HL-60/S4 treated with phorbol 12-myristate 13-acetate at 8.2 ng/mL for 4 days and 3 days (cell line): ENCODE results near the gene ZSWIM7.

Experiments
- in situ Hi-C: fragments of 300-500 bp; cut with MboI; formaldehyde crosslinking; loops from 2 replicates; pipeline ENCODE4 v1.15.0; 2022; ENCODE audit warnings: low sequenced_read_pairs

The ZSWIM7 gene

DNA sequence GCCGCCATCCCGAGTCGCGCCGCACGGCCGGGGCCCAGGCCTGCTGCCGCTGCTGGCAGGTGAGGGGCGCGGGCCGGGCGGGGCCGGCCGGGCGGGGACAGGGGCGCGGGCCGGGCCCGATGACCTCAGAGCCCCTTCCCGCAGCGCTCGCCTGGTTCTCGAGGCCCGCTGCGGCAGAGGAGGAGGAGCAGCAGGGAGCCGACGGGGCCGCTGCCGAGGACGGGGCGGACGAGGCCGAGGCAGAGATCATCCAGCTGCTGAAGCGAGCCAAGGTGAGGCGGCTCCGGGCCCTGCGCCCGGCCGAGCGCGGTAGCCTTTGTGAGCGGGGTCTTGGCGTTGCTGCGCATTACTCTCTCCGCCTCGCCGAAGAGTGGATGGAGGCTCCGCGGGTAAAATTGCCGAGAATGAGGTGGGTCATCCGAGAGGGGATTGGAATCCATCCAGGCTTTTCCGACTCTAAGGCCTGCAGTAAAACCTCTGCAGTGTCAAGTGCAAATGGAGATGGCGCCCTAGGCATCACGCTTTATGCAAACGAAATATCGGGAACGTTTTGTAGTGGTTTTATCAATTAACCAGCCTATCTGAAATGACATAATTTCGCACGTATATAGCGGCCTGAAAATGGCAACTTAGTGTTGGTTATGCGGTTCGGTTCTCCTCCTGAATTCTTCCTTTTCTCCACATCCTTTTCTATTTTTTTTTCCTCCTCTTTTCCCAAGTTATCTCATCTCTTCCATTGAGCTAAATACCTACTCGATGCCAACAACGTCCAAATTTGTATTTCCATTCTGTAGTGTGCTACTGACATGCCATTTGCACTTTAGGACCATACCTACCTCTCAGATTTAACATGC lies 697 bp upstream of the ZSWIM7 start:
- in situ Hi-C loops: loop anchor here (25.0 kb wide), 1 partner anchor 138 kb away; no protein-coding TSS in a partner anchor

DNA sequence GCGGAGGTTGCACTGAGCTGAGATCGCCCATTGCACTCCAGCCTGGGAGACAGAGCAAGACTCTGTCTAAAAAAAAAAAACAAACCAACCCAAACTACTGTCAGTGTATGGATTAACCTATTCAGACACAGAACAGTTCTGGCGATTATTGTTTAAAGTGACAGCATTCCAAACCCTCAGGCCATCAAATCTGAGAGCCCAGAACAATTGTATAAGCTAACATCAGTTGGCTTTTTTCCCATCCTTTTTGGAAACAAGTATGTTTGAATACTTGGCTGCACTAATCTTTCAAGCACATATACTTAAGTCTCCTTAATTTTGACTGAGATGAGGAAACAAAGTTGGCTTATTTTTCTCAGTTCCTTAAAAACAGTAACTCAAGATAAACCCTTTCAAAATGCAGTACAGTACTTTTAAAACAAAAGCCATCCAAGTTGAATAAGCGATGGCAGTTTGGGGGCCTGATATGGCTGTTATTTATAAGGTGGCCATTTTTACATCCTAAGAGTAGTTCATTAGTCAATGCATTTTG lies 1.4 kb downstream of the ZSWIM7 start:
- in situ Hi-C loops: loop anchor here (25.0 kb wide), 1 partner anchor 136 kb away; no protein-coding TSS in a partner anchor

DNA sequence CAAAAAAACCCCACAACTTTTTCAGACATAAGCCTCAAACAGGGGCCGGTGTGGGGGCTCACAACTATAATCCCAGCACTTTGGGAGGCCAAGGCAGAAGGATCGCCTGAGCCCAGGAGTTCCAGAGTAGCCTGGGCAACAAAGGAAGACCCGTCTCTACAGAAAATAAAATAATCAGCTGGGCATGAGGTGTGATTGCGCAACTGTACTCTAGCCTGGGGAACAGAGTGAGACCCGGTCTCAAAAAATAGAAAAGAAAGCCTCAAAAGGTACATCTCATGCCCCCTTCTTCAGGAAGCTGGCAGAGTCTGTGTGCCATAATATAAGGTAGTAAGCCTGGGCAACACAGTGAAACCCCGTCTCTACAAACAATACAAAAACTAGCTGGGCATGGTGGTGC lies 3.2 kb downstream of the ZSWIM7 start:
- in situ Hi-C loops: loop anchor here (25.0 kb wide), 1 partner anchor 134 kb away; no protein-coding TSS in a partner anchor

DNA sequence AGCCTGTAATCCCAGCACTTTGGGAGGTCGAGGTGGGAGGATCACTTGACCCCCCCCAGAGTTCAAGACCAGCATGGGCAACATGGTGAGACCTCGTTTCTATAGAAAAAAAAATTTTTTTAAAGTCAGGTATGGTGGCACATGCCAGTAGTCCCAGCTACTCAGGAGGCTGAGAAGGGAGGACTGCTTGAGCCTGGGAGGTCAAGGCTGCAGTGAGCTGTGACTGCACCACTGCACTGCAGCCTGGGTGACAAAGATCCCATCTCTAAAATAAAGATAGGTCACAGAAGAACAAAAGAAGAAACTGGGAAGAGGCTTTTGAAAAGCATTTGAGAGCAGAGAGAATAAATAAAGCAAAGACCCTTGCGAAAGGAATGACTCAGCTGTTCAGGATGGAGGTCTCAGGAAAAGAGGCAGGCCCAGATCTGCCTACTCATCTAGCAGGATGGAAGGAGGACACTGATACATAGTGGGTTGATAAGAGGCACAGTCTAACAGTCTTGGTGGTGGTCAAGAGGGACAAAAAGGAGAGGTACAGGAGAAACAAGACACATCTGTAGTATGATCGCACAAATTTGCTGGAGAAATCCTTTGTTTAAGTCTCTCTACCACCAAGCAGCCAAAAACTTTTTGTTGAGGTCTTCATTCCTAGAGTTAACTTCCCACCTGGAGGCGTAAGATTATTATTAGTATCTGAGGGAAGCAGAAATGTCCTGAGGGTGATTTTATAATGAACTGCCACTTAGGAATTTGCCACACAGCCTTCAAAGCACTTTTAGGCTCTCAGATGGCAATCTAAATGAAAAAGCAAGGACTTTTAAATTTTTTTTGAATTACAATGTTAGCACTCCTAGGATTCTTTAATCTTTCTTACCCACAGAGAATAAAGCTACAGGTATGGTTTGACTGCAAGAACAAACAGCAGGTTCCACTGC lies 17.6 kb downstream of the ZSWIM7 start:
- in situ Hi-C loops: loop anchor here (25.0 kb wide), 1 partner anchor 120 kb away; no protein-coding TSS in a partner anchor

GRCh38 chr17:15981208-15981607 lies 18.3 kb downstream of the ZSWIM7 start:
- in situ Hi-C loops: loop anchor here (25.0 kb wide), 1 partner anchor 119 kb away; no protein-coding TSS in a partner anchor

GRCh38 chr17:15979013-15979412 lies 20.5 kb downstream of the ZSWIM7 start:
- in situ Hi-C loops: loop anchor here (25.0 kb wide), 1 partner anchor 117 kb away; no protein-coding TSS in a partner anchor

GRCh38 chr17:15978606-15979005 lies 20.9 kb downstream of the ZSWIM7 start:
- in situ Hi-C loops: loop anchor here (25.0 kb wide), 1 partner anchor 116 kb away; no protein-coding TSS in a partner anchor

- in situ Hi-C loops: loop anchor here (25.0 kb wide), 1 partner anchor 116 kb away; no protein-coding TSS in a partner anchor
These were observed 21.6 kb downstream of the ZSWIM7 start for GRCh38 chr17:15977894-15978293.

GRCh38 chr17:15973834-15974233 lies 25.7 kb downstream of the ZSWIM7 start:
- in situ Hi-C loops: no loop called here

- in situ Hi-C loops: no loop called here
These were observed 26.5 kb downstream of the ZSWIM7 start for GRCh38 chr17:15973016-15973415.

DNA sequence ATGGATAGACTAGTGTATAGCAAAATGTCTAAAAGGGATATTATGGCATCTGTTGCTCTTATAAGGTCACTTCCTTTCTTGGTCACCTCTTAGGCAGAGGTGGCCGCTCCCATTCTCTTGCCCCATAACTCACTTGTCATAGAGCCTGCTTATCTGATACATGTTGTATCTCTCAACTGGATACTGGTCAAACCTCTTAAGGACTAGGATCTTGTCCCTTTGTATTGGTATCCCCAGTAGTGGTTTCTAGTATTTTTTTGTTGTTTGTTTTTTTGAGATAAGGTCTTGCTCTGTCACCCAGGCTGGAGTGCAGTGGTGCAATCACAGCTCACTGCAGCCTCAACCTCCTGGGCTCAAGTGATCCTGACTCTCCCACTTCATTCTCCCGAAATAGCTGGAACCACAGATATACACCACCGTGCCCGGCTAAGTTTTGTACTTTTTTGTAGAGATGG lies 27.0 kb downstream of the ZSWIM7 start:
- in situ Hi-C loops: no loop called here

DNA sequence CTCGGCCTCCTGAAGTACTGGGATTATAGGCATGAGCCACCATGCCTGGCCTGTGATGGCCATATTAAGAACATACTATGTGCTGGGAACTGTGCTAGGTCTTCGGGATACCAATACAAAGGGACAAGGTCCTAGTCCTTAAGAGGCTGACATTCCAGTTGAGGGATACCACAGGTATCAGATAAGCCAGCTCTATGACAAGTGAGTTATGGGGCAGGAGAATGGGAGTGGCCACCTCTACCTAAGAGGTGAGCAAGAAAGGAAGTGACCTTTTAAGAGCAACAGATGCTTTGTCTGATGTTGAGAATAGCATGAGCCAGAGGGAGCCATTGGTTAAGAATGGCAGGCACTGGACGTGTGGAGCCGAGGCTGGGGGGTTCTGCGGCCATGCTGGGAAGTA lies 27.6 kb downstream of the ZSWIM7 start:
- in situ Hi-C loops: no loop called here

GRCh38 chr17:15971098-15971678 lies 28.3 kb downstream of the ZSWIM7 start:
- in situ Hi-C loops: no loop called here

DNA sequence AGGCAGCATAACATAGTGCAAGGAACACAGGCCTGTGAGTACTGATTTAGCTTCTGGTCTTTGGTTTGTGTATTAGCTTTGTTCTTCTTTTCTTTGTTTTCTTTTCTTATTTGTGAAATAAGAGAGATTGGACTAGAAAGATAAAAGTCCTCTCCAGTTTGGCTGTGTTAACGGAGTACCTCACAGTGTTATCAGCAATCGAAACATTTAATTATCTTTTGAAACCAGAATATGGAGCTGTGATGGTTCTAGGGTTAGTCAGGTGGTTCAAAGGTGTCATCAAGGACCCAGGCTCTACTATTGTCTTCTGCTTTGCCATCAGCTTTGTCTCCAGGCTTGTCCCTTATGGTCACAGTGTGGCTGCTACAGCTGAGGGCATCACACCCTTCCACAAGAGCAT lies 29.0 kb downstream of the ZSWIM7 start:
- in situ Hi-C loops: no loop called here

DNA sequence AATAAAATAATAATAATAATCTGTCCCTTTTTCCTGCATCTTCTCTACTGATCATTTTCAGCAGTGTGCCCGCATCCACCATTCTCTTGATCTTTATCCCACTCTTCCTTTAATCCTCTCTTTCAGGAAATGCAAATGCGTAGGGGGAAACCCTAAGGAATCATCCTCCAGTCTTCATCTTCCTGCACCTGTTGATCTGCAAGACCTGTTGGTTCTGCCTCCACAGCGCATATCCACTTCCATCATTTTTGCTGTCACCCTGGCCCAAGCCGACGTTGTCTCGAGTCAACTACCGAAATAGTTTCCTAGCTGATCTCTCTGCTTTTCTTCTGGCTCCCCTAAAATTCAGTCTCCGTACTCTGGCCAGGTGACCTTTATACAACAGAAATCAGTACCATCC lies 30.0 kb downstream of the ZSWIM7 start:
- in situ Hi-C loops: no loop called here

GRCh38 chr17:15967706-15968399 lies 31.7 kb downstream of the ZSWIM7 start:
- in situ Hi-C loops: no loop called here

- in situ Hi-C loops: no loop called here
These were observed 32.6 kb downstream of the ZSWIM7 start for GRCh38 chr17:15966879-15967248.

- in situ Hi-C loops: no loop called here
These were observed 33.2 kb downstream of the ZSWIM7 start for GRCh38 chr17:15966183-15966878.

DNA sequence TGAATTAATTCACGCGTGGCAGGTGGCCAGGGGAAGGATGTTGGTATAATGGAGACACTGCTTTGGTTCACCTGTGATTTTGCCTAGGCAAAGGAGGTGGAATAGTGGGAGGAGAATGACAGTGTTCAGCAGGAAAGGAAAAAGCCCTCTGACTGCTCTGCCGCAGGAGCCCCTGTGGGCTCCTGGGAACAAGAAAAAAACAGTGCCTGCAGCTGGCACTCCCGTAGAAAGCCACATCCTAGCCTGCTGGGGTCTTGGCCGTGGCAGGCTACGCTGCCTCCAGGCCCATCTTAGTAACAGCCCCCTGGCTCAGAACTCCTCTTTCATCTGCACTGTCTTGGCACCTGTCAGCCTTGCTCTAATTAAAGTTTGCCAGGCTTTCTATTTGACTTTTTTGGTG lies 34.0 kb downstream of the ZSWIM7 start:
- in situ Hi-C loops: no loop called here
